Measurements from ENCODE around the gene OTOL1. TPM values are rescaled to one million over a fixed set of nuclear protein-coding genes. Genes with fewer than 3 reads are reported as not detected.

The OTOL1 gene
- total RNA-seq, 1 donor from 2014 or later: not detected

DNA sequence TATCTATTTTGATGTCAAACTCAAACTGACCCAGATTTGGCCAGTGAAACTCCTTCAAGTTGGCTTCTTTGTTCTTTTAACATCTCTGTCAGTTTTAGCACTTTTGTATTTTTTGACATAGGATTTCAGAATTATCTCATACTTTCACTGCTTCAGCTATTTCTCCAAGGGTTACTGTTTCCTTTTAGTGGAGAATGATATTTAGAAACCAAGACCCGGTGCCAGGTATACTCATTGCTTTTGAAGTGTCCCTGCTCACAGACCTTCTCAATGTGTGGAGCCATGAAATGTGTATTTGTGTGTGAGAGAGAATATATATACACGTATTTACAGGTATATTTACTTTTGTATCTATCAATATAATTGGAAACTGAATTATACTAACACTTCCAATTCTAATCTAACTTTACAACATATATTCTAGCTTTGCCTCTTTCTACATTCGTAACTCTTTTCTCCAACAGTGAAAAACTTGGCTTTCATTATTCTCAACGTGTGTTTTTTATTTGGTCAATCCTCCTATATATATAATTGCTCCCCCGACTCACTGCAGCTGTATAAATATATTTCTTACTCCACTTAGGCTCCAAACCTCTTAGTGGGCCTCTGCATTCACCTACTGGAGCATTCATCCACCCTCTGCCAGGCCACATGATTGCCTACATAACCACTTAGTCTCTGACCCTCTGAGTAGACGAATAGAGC, 54.0 kb downstream of the OTOL1 start:
- Mint-ChIP-seq H3K27me3 (ENCODE audit: low read depth) (peaks cover 14% of the 10 kb centered on the region), H3K4me1 (ENCODE audit: low read depth) (no peaks in the 10 kb centered on the region), H3K4me3 (ENCODE audit: unreplicated experiment) (no peak overlapping the region), H3K36me3 (ENCODE audit: low read depth) (no peaks in the 10 kb centered on the region), H3K9me3 (ENCODE audit: low read depth) (no peaks in the 10 kb centered on the region), H3K27ac (ENCODE audit: unreplicated experiment) (no peak overlapping the region)
- DNase-seq (ENCODE audit: low spot score): no peak
- TF ChIP-seq CTCF (IDR thresholded peaks at IDR 0.05): no peak

DNA sequence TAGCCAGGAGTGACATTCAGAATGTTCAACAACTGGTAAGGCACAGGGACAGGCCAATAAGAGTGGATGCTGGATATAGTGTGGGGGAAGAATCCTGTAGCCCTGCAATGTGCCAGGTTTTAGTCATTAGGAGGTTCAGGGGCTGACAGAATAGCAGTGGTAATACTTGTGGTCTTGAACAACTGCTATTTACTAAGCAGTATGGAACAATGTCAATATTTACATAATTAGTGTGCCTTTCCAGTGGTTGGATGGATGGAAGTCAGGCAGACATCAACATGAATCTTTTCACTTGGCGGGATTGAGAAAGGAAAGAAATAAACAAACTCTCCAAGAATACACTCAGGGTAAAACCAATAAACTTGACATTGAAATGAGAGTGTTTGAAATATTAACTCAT, 55.1 kb downstream of the OTOL1 start:
- no peaks in the 10 kb centered on the region for H3K9me3 Mint-ChIP-seq (ENCODE audit: low read depth)
- peaks cover 21% of the 10 kb centered on the region for H3K27me3 Mint-ChIP-seq (ENCODE audit: low read depth)
- no peaks in the 10 kb centered on the region for H3K4me1 Mint-ChIP-seq (ENCODE audit: low read depth)
- no peak for TF ChIP-seq CTCF (IDR thresholded peaks at IDR 0.05)
- no peak overlapping the region for H3K27ac Mint-ChIP-seq (ENCODE audit: unreplicated experiment)
- no peak overlapping the region for H3K4me3 Mint-ChIP-seq (ENCODE audit: unreplicated experiment)
- H3K36me3 Mint-ChIP-seq (ENCODE audit: low read depth): no peaks in the 10 kb centered on the region
- no peak for DNase-seq (ENCODE audit: low spot score)

GRCh38 chr3:161552984-161553560, 56.5 kb downstream of the OTOL1 start:
- no peak for DNase-seq (ENCODE audit: low spot score)
- H3K4me3 Mint-ChIP-seq (ENCODE audit: unreplicated experiment): no peak overlapping the region
- H3K9me3 Mint-ChIP-seq (ENCODE audit: low read depth): no peaks in the 10 kb centered on the region
- H3K36me3 Mint-ChIP-seq (ENCODE audit: low read depth): no peaks in the 10 kb centered on the region
- TF ChIP-seq CTCF (IDR thresholded peaks at IDR 0.05): no peak
- no peak overlapping the region for H3K27ac Mint-ChIP-seq (ENCODE audit: unreplicated experiment)
- H3K27me3 Mint-ChIP-seq (ENCODE audit: low read depth): peaks cover 21% of the 10 kb centered on the region
- H3K4me1 Mint-ChIP-seq (ENCODE audit: low read depth): no peaks in the 10 kb centered on the region

Other genes starting within 250 kb of the OTOL1 start
- gene SPTSSB, start 125.3 kb upstream of the OTOL1 start, total RNA-seq: not detected in 3 replicates

Data from chondrocyte (in vitro differentiated cells).